SIG-M5 treated with dmso at 0.1 percent for 504 hours (cell line): Measurements from ENCODE around the gene COL11A1.

Source experiments
- DNase-seq: peaks from one replicate; lab custom pipeline; 2025; ENCODE audit not compliant: unreplicated experiment; lab: John Stamatoyannopoulos, UW

The COL11A1 gene

GRCh38 chr1:102919659-102920058, 188.7 kb downstream of the COL11A1 start:
- DNase-seq, result no peak

- DNase-seq, result no peak
Measured at GRCh38 chr1:102901996-102902395, 206.3 kb downstream of the COL11A1 start.

DNA sequence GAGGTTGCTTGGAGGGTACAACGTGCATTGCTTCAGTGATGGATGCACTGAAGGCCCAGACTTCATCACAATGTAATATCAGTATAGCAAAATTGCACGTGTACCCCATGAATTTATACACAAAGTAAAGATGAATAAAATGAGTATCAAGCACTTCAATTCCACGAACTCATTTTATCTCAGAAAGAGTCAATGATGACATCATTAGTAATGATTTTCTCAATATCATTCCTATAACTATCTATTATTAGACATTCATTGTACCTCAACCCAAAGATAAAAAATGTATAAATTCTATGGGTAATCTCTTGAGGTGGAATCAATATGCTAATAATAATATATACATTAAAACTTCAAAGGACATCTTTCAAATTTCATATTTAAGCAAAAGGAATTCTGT, 208.4 kb downstream of the COL11A1 start:
- DNase-seq, result no peak

DNA sequence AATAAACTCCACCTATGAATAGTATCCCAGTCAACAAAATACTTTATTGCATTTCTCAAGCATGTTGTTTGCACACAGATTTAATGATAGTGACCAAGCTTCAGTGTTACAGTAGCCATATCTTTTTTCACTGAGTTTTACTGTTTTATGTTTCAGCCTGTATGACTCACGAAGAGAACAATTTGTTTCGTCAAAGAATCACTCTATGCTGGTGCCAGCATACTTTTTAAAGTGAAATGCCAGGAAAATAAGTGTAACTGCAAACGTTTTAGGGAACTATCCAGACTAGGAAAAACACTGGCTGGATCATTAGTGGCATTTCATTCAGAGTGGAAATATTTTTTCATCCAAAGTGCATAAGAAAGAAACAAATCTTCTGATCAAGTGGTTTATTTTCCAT, 210.8 kb downstream of the COL11A1 start:
- peak; percentile 3 for DNase-seq

GRCh38 chr1:102896771-102897170, 211.6 kb downstream of the COL11A1 start:
- DNase-seq, result no peak

- no peak for DNase-seq
Measured at GRCh38 chr1:102896286-102896685, 212.0 kb downstream of the COL11A1 start.

DNA sequence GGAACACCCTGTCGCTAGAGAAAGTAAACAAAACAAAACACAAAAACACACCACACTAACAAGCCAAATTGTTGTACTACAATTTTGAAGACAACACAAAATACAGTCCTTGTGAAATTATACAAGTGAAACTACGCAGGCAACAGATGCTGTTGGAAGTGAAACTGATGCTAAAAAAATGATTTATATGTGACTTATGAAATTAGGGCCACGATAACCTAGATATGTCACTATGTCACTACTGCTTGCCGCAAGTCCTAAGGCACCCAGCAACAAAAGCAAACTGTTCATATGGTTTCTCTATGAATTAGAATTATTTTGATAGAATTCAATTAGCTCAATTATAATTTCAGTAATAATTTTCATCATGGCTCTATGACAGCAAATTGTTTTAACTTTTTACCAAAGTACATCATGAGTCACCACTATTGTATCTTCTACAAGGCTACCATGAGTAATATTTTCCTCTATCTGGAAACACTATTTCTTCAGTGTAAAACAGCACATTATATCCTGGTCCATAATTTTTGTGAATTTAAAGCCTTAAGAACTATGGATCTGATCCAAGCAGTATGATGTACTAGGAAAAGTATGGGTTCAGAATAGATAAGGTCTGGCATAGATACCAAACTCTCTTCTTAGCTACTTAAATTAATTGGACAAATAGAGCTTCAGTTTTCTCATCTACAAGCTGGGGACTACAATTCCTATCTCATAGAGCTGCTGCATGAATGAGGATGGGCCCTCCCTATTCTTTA, 216.3 kb downstream of the COL11A1 start:
- DNase-seq, result no peak

GRCh38 chr1:102886638-102887037, 221.7 kb downstream of the COL11A1 start:
- no peak for DNase-seq

DNA sequence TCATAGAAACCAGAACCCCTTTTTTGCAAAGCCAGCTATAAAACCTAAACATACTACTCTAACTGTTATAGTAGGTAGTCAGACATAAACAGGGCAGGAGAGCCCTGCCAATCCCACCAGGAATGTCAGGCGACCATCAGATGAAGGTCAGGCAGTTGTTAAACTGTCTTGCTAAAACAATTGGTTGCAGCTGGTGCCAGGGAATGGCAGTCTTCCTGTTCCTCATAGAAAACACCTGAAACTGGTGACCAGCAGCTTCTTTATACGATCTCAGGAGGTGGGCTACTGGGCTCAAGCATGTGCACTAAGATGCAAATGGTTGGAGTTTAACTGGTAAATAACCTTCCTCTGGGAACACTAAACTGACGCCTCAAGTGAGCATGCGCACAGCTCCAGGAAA, 224.1 kb downstream of the COL11A1 start:
- no peak for DNase-seq

GRCh38 chr1:102879439-102879993, 228.8 kb downstream of the COL11A1 start:
- DNase-seq, result no peak

GRCh38 chr1:102875756-102876155, 232.6 kb downstream of the COL11A1 start:
- no peak for DNase-seq

GRCh38 chr1:102872526-102872925, 235.8 kb downstream of the COL11A1 start:
- no peak for DNase-seq

- DNase-seq, result no peak
Measured at GRCh38 chr1:102872097-102872496, 236.2 kb downstream of the COL11A1 start.

DNA sequence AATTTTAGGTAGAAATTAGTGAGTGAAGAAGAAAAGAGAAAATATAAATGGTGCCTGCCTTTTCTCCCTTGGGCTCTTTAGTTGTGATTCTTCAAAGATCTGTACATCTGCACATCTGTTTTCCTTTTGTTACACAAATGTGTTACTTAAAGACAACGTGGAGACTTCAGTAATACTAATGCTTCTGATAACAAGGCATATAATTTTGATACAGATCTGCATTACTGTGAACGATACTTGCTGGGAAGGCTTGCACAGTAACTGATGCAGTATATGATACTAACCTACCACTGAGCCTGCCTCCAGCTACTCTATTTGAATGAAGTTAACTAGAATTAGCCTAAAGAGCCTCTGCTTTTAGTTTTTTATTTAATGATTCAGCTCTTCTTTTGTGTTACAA, 244.6 kb downstream of the COL11A1 start:
- DNase-seq, result no peak

GRCh38 chr1:102861247-102861646, 247.1 kb downstream of the COL11A1 start:
- no peak for DNase-seq

DNA sequence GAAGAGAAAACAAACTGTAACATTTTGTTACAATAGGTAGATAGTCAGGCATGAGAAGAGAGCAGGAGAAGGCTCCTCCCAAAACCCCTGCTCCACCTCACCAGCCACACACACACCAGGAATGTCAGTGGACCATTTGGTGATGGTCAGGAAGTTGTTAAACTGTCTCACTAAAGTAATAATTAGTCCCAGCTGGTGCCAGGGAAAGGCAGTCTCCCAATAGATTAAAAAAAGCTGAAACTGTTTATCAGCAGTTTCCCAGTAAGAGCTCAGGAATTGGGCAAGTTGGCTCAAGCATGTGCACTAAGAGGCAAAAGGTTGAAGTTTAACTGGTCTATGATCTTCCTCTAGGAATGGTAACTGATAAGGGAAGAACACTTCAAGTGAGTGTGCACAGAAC, 249.6 kb downstream of the COL11A1 start:
- no peak for DNase-seq

DNA sequence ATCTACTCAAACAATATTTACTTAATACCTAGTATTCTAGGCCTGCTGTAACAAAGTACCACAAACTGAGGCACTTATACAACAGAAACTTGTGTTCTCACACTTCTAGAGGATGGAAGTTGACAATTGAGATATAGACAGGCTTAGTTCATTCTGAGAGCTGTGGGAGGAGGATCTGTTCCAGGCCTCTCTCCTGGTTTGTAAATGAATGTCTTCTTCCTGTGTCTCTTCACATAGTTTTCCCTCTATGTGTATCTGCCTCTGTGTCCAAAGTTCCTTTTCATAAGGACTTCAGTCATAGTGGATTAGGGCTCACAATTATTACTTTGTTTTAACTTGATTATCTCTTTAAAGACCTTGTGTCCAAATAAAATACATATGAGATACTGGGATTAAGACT, 251.1 kb downstream of the COL11A1 start:
- DNase-seq, result no peak

GRCh38 chr1:102853701-102854187, 254.6 kb downstream of the COL11A1 start:
- no peak for DNase-seq

GRCh38 chr1:102853136-102853535, 255.2 kb downstream of the COL11A1 start:
- DNase-seq, result no peak

- no peak for DNase-seq
Measured at GRCh38 chr1:102852613-102853012, 255.7 kb downstream of the COL11A1 start.

- no peak for DNase-seq
Measured at GRCh38 chr1:102851616-102852015, 256.7 kb downstream of the COL11A1 start.

- no peak for DNase-seq
Measured at GRCh38 chr1:102842606-102843005, 265.7 kb downstream of the COL11A1 start.

DNA sequence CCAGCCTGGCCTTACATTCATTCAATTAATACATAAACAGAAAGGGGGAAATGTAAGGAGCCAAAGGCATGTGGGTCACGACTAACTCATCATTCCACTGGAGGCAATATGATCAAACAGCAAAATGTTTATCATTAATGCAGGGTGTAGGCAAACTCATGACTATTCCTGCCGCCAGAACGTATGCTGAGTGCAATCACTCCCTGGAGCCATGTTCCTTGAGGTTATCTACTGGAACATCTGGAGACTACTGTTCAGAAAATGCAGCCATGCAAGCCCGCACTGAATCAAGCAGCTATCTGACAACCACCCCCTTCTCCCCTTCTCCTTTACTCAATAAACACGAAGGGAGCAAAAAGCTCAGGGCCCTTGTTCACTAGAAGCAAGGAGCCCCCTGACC, 267.6 kb downstream of the COL11A1 start:
- no peak for DNase-seq
